ENCODE data around the gene FBXL20. TPM values are rescaled to one million over a fixed set of nuclear protein-coding genes. Genes with fewer than 3 reads are reported as not detected.

FBXL20 gene
- total and polyA plus RNA-seq, 2 donors (not counting 3 experiments of a cell fraction or from before 2014, with no cell fraction given) = 4.6 to 18.0 TPM

DNA sequence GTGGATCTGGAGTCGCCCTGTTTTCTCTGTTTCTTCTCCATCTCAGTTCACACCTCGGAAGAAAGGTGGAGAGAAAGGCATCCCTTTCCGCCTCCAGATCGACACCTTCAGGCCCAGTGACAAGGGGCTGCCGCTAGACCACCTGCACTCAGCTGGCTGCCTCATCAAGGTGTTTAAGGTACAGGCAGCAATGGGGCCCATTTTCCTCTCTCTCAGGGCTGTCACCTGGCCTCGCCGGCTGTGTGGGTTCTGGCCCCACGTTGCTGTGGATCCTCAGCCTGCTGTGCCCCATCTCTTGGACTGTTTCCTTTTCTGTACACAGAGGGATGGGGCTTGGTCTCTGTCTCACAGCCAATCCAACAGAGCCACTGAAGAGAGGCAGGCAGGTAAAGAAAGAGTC is 158.3 kb downstream of the FBXL20 start:
- POLR2A ChIA-PET = no interaction called here
- intact Hi-C loops (cut with micrococcal nuclease) = no loop called here

More for the DNA sequence above, 158.3 kb downstream of the FBXL20 start:
- Histone ChIP-seq H3K36me3 (ENCODE audit: control insufficient read depth in 2 of 2, extremely low read depth in 1 of 2, insufficient read depth in 2 of 2, low read length in 2 of 2) (no peaks in the 10 kb centered on the region), H2AFZ (ENCODE audit: low read depth, low read length) (no peak overlapping the region), H3K4me1 (ENCODE audit: control insufficient read depth, extremely low read depth, insufficient read depth, low read length) (peaks cover 3% of the 10 kb centered on the region), H3K4me3 (replicated peaks in 1 of 3; ENCODE audit: insufficient read depth in 1 of 3, low read depth in 1 of 3, low read length in 3 of 3) (no peak overlapping the region), H4K20me1 (replicated peaks; ENCODE audit: control insufficient read depth, extremely low read depth, insufficient read depth, low read length) (no peaks in the 10 kb centered on the region), H3K4me2 (ENCODE audit: insufficient read depth, low read length) (no peak overlapping the region), H3K9me1 (replicated peaks; ENCODE audit: control insufficient read depth, extremely low read depth, insufficient read depth, low read length) (no peaks in the 10 kb centered on the region), H3K79me2 (ENCODE audit: control insufficient read depth, insufficient read depth, low read length) (no peaks in the 10 kb centered on the region), H3K9ac (replicated peaks; ENCODE audit: extremely low read depth, insufficient read depth, low read length) (no peak overlapping the region), H3K9me3 (replicated peaks; ENCODE audit: control insufficient read depth, insufficient read depth, low read length) (no peaks in the 10 kb centered on the region), H3K27me3 (ENCODE audit: control insufficient read depth in 2 of 2, insufficient read depth in 2 of 2, low read length in 2 of 2) (peaks cover 0 to 3% of the 10 kb centered on the region in 2 experiments), H3K27ac (ENCODE audit: insufficient read depth, low read depth, low read length) (no peak overlapping the region)
- FAIRE-seq = no peak
- no peak for TF ChIP-seq FOS (IDR thresholded peaks at IDR 0.05; ENCODE audit: borderline replicate concordance, insufficient read depth, low read length)
- no peak for TF ChIP-seq GATA2 (IDR thresholded peaks at IDR 0.05; ENCODE audit: insufficient read depth, insufficient read length, low read depth, low read length)
- TF ChIP-seq MYC (IDR thresholded peaks at IDR 0.05; ENCODE audit: low read depth, low read length) = no peak
- TF ChIP-seq POLR2AphosphoS5 (IDR thresholded peaks at IDR 0.05; ENCODE audit: insufficient read depth, low read depth, low read length) = no peak
- no peak for TF ChIP-seq POLR2A (IDR thresholded peaks at IDR 0.05; ENCODE audit: low read depth, low read length)
- no peak for TF ChIP-seq CTCF (IDR thresholded peaks at IDR 0.05; ENCODE audit: extremely low read depth in 1 of 2, insufficient read depth in 1 of 2, low read depth in 1 of 2, low read length in 2 of 2)
- TF ChIP-seq EZH2 (IDR thresholded peaks at IDR 0.05; ENCODE audit: borderline replicate concordance, low read depth, low read length, severe bottlenecking) = no peak
- TF ChIP-seq JUN (IDR thresholded peaks at IDR 0.05; ENCODE audit: borderline replicate concordance, insufficient read depth, insufficient read length, low read depth) = no peak
- TF ChIP-seq MAX (IDR thresholded peaks at IDR 0.05; ENCODE audit: insufficient read depth, insufficient read length) = no peak
- no peak for DNase-seq (ENCODE audit: low read depth, low spot score)
- dilution Hi-C loops (cut with MboI; ENCODE audit: extremely low pct_ligation_motif_present, low sequenced_read_pairs) = no loop called here
- CTCF ChIA-PET = interaction anchor here (0.7 to 12.5 kb wide), 13 partner anchors 7 to 372 kb away, joined by 3 to 420 read pairs (median 8); partner anchors contain the start of gene STAC2
- BruUV-seq (replicated peaks) = no TSS peak

Data from endothelial cell of umbilical vein (primary cell).